Mesendoderm (in vitro differentiated cells): ENCODE results near the gene APMAP.
"Not testable (repeated sequence)": the region's sequence is repeated elsewhere in the genome, so short reads cannot be mapped to it uniquely, and the experiment has no call there.

ENCODE experiments used
- DNase-seq: peaks from one replicate; pipeline ENCODE4 v3.0.0; 2013
- H2AK5ac ChIP-seq: 2 replicates; pipeline ENCODE4 v1.6.1; 2013; ENCODE audit warnings: low read length, inconsistent platforms
- H2BK120ac ChIP-seq: 2 replicates; pipeline ENCODE4 v1.6.1; 2013; ENCODE audit warnings: low read depth, mild to moderate bottlenecking, low read length, moderate library complexity, mixed read lengths
- H2BK15ac ChIP-seq: replicated peaks from 2 replicates; pipeline ENCODE4 v1.6.1; 2013; ENCODE audit warnings: low read depth, mild to moderate bottlenecking, moderate library complexity
- H2BK5ac ChIP-seq: 2 replicates; pipeline ENCODE4 v1.6.1; 2013; ENCODE audit warnings: low read length, inconsistent platforms
- H3K18ac ChIP-seq: 2 replicates; pipeline ENCODE4 v1.6.1; 2013; ENCODE audit warnings: mild to moderate bottlenecking, low read length, mixed read lengths
- H3K23ac ChIP-seq: one replicate; pipeline ENCODE4 v1.6.1; 2013; ENCODE audit warnings: low read length
- H3K27ac ChIP-seq: 2 replicates; pipeline ENCODE4 v1.5.1; 2013; ENCODE audit warnings: low read depth, mild to moderate bottlenecking, inconsistent platforms, low read length, moderate library complexity
- H3K27me3 ChIP-seq: 2 replicates; pipeline ENCODE4 v1.6.1; 2013; ENCODE audit warnings: low read length, control low read depth, mild to moderate bottlenecking, inconsistent platforms; ENCODE audit not compliant: insufficient read depth, poor library complexity
- H3K36me3 ChIP-seq: 2 replicates; pipeline ENCODE4 v1.6.1; 2013; ENCODE audit warnings: low read length, inconsistent platforms; ENCODE audit not compliant: control insufficient read depth, insufficient read depth
- H3K4ac ChIP-seq: one replicate; pipeline ENCODE4 v1.6.1; 2013; ENCODE audit warnings: low read depth, mild to moderate bottlenecking, low read length, moderate library complexity
- H3K4me1 ChIP-seq: 2 replicates; pipeline ENCODE4 v1.6.1; 2013; ENCODE audit warnings: low read depth, low read length, inconsistent platforms; ENCODE audit not compliant: control insufficient read depth
- H3K4me2 ChIP-seq: 2 replicates; pipeline ENCODE4 v1.6.1; 2013; ENCODE audit warnings: low read length
- H3K4me3 ChIP-seq: 2 replicates; pipeline ENCODE4 v1.5.1; 2013; ENCODE audit warnings: mild to moderate bottlenecking, low read length
- H3K56ac ChIP-seq: one replicate; pipeline ENCODE4 v1.6.1; 2013; ENCODE audit warnings: low read length
- H3K79me1 ChIP-seq: 2 replicates; pipeline ENCODE4 v1.6.1; 2013; ENCODE audit warnings: low read length, inconsistent platforms
- H3K79me2 ChIP-seq: 2 replicates; pipeline ENCODE4 v1.6.1; 2013; ENCODE audit warnings: mild to moderate bottlenecking, low read length; ENCODE audit not compliant: control insufficient read depth, insufficient read depth
- H3K9ac ChIP-seq: 2 replicates; pipeline ENCODE4 v1.6.1; 2013; ENCODE audit warnings: low read length, inconsistent platforms
- H4K5ac ChIP-seq: one replicate; pipeline ENCODE4 v1.6.1; 2013; ENCODE audit warnings: low read length
- H4K8ac ChIP-seq: one replicate; pipeline ENCODE4 v1.6.1; 2013; ENCODE audit warnings: low read depth, mild to moderate bottlenecking, control low read depth, low read length, moderate library complexity
- WGBS: extraction: QIAGEN DNeasy Blood & Tissue Kit; methylation state at CpG from one replicate; pipeline ENCODE4 v1.1.7; 2013; ENCODE audit warnings: low lambda C conversion rate, missing lambda C conversion rate; ENCODE audit not compliant: insufficient coverage; ENCODE audit errors: extremely low coverage; 5-methylcytosine and 5-hydroxymethylcytosine counted together

APMAP gene

DNA sequence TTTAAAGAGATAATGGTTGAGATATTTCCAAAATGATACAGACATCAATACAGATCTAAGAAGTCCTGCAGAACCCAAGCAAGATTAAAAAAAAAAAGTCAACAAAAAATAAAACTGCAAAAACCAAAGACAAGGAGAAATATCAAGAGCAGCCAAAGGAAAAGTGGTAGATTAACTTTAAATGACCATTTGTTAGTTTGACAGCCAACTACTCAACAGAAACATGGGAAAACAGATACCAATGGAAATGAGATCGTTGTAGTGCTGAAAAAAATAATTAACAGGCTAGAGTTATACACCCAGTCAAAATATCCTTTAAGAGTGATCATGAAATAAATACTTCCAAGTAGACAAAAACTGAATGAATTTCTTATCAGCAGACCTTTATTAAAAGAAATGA, 10.5 kb upstream of the APMAP start:
- Histone ChIP-seq H3K36me3 (no peaks in the 10 kb centered on the region), H3K18ac (no peak overlapping the region), H2BK5ac (no peak overlapping the region), H3K4me2 (no peak overlapping the region), H3K4me3 (no peak overlapping the region), H2BK15ac (no peak overlapping the region), H3K56ac (no peak overlapping the region), H3K4ac (no peak overlapping the region), H2AK5ac (no peak overlapping the region), H3K79me1 (no peaks in the 10 kb centered on the region), H3K27ac (no peak overlapping the region), H3K9ac (no peak overlapping the region), H3K4me1 (no peaks in the 10 kb centered on the region), H3K79me2 (no peaks in the 10 kb centered on the region), H4K5ac (no peak overlapping the region), H3K27me3 (no peaks in the 10 kb centered on the region), H2BK120ac (no peak overlapping the region), H4K8ac (no peak overlapping the region), H3K23ac (no peak overlapping the region)
- WGBS, result no CpG with 5 or more reads among the region's 1 CpG
- DNase-seq, result no peak

DNA sequence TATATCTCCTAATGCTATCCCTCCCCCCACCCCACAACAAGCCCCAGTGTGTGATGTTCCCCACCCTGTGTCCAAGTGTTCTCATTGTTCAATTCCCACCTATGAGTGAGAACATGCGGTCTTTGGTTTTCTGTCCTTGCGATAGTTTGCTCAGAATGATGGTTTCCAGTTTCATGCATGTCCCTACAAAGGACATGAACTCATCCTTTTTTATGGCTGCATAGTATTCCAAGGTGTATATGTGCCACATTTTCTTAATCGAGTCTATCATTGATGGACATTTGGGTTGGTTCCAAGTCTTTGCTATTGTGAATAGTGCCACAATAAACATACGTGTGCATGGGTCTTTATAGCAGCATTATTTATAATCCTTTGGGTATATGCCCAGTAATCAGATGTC, 8.8 kb upstream of the APMAP start:
- not testable (repeated sequence) for H3K4me3 ChIP-seq, H3K79me2 ChIP-seq, H3K9ac ChIP-seq, H2BK5ac ChIP-seq, H4K8ac ChIP-seq, H3K4me1 ChIP-seq, H4K5ac ChIP-seq, H3K56ac ChIP-seq, H3K23ac ChIP-seq, H3K36me3 ChIP-seq, H2AK5ac ChIP-seq, H3K79me1 ChIP-seq, DNase-seq, H3K27me3 ChIP-seq, H3K4ac ChIP-seq, H2BK15ac ChIP-seq, H3K4me2 ChIP-seq, H2BK120ac ChIP-seq, H3K18ac ChIP-seq, H3K27ac ChIP-seq
- WGBS, result no CpG with 5 or more reads among the region's 4 CpGs

DNA sequence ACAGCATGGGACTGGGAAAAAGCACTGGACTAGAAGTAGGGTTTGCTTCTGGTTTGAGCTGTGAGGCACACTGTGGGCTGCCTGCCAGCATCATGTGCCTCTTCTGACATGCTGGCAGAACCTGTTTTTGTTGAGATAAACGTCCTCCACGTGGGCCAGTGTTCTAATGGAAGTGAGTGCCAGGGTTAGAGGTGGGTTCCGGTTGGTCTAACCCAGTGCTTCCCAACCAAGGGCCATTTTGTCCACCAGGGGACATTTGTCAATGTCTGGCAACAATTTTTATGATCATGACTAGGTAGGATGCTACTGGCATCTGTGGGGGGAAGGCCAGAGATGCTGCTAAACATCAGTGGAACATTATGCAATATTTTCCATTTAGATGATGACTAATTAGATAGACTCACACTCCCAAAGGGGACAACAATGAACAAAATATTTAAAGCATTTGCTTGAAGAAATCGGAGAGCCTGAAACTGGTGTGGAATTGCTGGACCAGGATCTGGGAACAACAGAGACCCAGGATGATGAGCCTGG, 7.8 kb upstream of the APMAP start:
- H4K5ac ChIP-seq, result no peak overlapping the region
- H3K4me1 ChIP-seq, result no peaks in the 10 kb centered on the region
- H3K23ac ChIP-seq, result no peak overlapping the region
- no peaks in the 10 kb centered on the region for H3K27me3 ChIP-seq
- WGBS, result no CpG with 5 or more reads among the region's 4 CpGs
- H3K79me1 ChIP-seq, result no peaks in the 10 kb centered on the region
- H2BK15ac ChIP-seq, result no peak overlapping the region
- no peak overlapping the region for H2AK5ac ChIP-seq
- no peak overlapping the region for H3K4ac ChIP-seq
- no peak overlapping the region for H3K56ac ChIP-seq
- no peak overlapping the region for H3K9ac ChIP-seq
- H2BK120ac ChIP-seq, result no peak overlapping the region
- H3K4me2 ChIP-seq, result no peak overlapping the region
- H3K27ac ChIP-seq, result no peak overlapping the region
- no peak overlapping the region for H4K8ac ChIP-seq
- no peaks in the 10 kb centered on the region for H3K79me2 ChIP-seq
- no peak overlapping the region for H3K4me3 ChIP-seq
- no peak overlapping the region for H3K18ac ChIP-seq
- H2BK5ac ChIP-seq, result no peak overlapping the region
- H3K36me3 ChIP-seq, result no peaks in the 10 kb centered on the region
- no peak for DNase-seq

GRCh38 chr20:24999568-24999967, 7.0 kb upstream of the APMAP start:
- H3K23ac ChIP-seq, result no peak overlapping the region
- WGBS, result no CpG with 5 or more reads among the region's 4 CpGs
- DNase-seq, result no peak

GRCh38 chr20:24998631-24999445, 6.3 kb upstream of the APMAP start:
- H3K4ac ChIP-seq, result no peak overlapping the region
- no peak overlapping the region for H3K18ac ChIP-seq
- H3K36me3 ChIP-seq, result no peaks in the 10 kb centered on the region
- no peak overlapping the region for H3K27ac ChIP-seq
- no peak for DNase-seq
- H3K4me2 ChIP-seq, result no peak overlapping the region
- no peak overlapping the region for H2AK5ac ChIP-seq
- no CpG with 5 or more reads among the region's 12 CpGs for whole genome bisulfite sequencing
- H3K79me2 ChIP-seq, result no peaks in the 10 kb centered on the region
- no peak overlapping the region for H3K4me3 ChIP-seq
- H3K9ac ChIP-seq, result no peak overlapping the region
- no peak overlapping the region for H3K23ac ChIP-seq
- H2BK15ac ChIP-seq, result no peak overlapping the region
- H2BK5ac ChIP-seq, result no peak overlapping the region
- no peaks in the 10 kb centered on the region for H3K79me1 ChIP-seq
- no peaks in the 10 kb centered on the region for H3K4me1 ChIP-seq
- H2BK120ac ChIP-seq, result no peak overlapping the region
- no peaks in the 10 kb centered on the region for H3K27me3 ChIP-seq
- H3K56ac ChIP-seq, result no peak overlapping the region
- H4K5ac ChIP-seq, result no peak overlapping the region
- no peak overlapping the region for H4K8ac ChIP-seq

More at GRCh38 chr20:24999568-24999967, 7.0 kb upstream of the APMAP start:
- H3K27me3 ChIP-seq, result no peaks in the 10 kb centered on the region
- no peak overlapping the region for H3K9ac ChIP-seq
- no peak overlapping the region for H2BK5ac ChIP-seq
- no peak overlapping the region for H3K27ac ChIP-seq
- H3K4me2 ChIP-seq, result no peak overlapping the region
- no peak overlapping the region for H3K4ac ChIP-seq
- H2BK15ac ChIP-seq, result no peak overlapping the region
- H4K5ac ChIP-seq, result no peak overlapping the region
- no peak overlapping the region for H4K8ac ChIP-seq
- no peak overlapping the region for H3K4me3 ChIP-seq
- H2AK5ac ChIP-seq, result no peak overlapping the region
- no peak overlapping the region for H3K18ac ChIP-seq
- H3K4me1 ChIP-seq, result no peaks in the 10 kb centered on the region
- H3K79me2 ChIP-seq, result no peaks in the 10 kb centered on the region
- H3K36me3 ChIP-seq, result no peaks in the 10 kb centered on the region
- no peak overlapping the region for H2BK120ac ChIP-seq
- H3K56ac ChIP-seq, result no peak overlapping the region
- H3K79me1 ChIP-seq, result no peaks in the 10 kb centered on the region

DNA sequence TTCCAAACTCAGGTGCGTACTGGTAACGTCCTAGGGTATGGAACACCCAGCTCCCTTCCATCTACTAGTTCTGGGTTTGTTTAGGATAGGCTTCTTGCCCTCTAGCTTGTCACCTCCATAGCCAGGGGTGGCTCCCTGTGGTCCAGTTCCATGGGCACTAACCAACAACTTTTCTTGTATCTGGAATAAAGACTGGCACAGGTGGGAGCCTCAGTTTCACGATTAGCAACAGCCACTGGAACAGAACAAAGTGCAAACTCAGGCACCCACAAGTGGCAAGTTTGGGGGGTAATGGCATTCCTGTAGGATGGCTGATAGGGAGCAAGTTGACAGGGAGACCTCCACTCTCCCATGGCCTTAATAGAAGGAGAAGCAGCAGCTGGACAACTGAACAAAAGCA, 5.6 kb upstream of the APMAP start:
- WGBS, result no CpG with 5 or more reads among the region's 3 CpGs
- H3K56ac ChIP-seq, result no peak overlapping the region
- no peak overlapping the region for H4K8ac ChIP-seq
- H3K9ac ChIP-seq, result no peak overlapping the region
- no peak for DNase-seq
- no peaks in the 10 kb centered on the region for H3K36me3 ChIP-seq
- H2BK15ac ChIP-seq, result no peak overlapping the region
- no peaks in the 10 kb centered on the region for H3K27me3 ChIP-seq
- no peak overlapping the region for H4K5ac ChIP-seq
- H3K4ac ChIP-seq, result no peak overlapping the region
- no peak overlapping the region for H3K27ac ChIP-seq
- H2BK5ac ChIP-seq, result no peak overlapping the region
- no peaks in the 10 kb centered on the region for H3K4me1 ChIP-seq
- no peak overlapping the region for H3K4me3 ChIP-seq
- no peak overlapping the region for H3K23ac ChIP-seq
- H3K79me2 ChIP-seq, result no peaks in the 10 kb centered on the region
- no peak overlapping the region for H2BK120ac ChIP-seq
- no peak overlapping the region for H3K18ac ChIP-seq
- no peaks in the 10 kb centered on the region for H3K79me1 ChIP-seq
- H3K4me2 ChIP-seq, result no peak overlapping the region
- H2AK5ac ChIP-seq, result no peak overlapping the region
